GM21367 (cell line): Measurements from ENCODE around the gene LMBRD1.

Source experiments
- ATAC-seq: cut with Tn5 transposase; IDR thresholded peaks from one replicate; pipeline ENCODE4 v1.9.1; 2021; ENCODE audit not compliant: unreplicated experiment

LMBRD1 gene

DNA sequence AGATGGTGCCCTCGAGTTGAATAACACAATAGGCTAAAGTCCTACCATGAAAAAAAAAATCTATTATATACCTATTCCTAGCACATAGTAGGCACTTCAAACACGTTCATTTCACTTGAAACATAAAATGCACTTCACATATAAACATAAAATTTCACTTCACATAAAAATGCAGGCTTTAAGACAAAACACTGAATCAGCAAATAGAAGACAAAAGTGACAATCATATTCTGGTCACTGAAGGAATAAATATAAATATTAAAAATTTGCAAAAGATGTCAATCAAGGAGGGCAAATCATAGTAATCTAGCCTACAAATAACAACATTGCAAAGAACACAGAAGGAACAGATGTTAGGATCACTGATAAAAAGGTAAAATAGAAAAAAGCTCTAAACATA, 153.1 kb downstream of the LMBRD1 start:
- ATAC-seq = no peak

DNA sequence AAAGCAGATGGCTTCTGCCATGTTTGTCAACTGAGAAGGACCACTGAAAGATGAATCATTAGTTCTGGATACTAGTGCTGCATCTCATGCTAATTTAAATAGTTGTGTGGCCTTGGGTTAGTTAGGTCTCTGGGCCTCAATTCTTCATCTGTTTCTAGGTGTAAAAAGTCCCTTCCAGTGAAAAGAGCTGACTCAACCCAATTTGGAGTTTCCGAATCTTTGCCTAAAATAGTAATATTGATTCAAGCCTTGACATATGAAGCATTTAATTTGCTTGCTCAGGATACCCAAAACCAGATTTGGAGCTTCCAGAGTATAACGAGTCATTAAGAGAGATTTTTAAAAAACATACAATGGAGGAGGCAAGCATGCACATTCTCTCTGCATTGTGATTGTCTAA, 163.9 kb downstream of the LMBRD1 start:
- no peak for ATAC-seq

DNA sequence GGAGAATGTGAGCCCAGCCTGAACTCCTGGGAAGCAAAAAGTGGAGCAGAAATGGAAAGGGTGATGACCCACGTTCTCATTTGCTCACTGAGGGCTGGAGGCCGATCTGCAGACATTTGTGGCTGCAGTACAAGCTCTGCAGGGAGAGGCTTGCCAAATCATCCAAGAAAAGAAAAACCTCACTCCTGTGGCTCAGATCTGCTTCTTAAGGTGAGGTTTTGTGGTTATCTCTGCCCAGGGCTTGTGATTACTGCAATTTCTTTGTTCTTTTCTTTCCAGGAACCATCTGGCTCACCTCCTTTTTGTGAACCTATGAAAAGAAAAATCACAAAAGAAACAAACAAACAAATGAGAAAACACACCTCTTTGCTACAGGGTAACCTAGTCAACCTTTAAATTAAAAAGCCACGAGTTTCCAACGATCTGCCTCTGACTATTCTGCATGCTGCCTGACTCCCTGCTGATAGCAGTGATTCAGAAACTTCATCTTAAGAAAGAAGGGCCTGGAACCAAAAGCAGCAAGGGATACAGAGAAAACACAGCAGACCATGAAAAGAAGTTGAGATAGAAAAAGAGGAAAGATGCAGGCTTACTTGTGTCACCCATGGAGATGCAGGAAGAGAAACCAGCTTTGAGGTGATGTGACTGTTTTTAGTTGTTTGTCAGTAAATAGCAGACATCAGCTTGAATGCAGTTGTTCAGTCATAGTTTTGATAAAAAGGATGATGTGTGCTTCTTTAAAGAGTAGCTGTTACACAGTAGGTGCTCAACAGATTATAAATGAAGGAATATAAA, 165.1 kb downstream of the LMBRD1 start:
- no peak for ATAC-seq

DNA sequence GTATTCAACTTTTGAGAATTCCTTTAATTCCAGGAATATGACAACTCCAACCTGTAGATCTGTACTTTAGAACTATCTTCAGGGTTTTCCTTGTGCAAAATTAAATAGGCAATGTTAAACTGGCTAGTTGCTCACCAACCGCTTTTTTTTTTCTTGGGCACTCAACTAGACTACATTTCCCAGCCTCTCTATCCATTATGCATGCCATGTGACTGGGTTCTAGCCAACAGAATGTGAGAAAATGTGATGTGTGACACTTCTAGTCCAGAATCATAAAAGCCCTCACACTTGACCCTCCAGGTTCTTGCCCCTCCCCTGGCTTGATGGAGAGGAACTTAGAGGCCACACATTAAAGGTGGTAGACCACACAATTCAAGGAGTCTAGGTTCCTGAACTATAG, 166.0 kb downstream of the LMBRD1 start:
- no peak for ATAC-seq

DNA sequence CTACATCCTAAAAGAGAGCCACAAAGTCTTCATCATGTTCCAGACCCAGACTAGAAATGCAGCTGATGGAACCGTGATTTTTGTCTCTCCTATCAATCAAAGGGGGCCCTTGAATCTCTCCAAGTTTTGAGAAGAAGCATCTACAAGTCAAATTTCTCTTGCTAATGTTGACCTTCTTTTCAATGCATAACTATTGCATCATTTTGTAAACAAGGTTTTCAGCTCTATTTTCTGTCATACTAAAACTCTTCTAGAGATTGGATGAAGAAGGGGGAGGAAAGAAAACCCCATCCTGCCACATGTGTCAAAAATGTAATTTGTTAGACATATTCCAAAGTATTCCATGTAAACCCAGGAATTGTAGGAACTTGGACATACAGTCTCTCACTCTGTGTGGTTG, 169.2 kb downstream of the LMBRD1 start:
- no peak for ATAC-seq

DNA sequence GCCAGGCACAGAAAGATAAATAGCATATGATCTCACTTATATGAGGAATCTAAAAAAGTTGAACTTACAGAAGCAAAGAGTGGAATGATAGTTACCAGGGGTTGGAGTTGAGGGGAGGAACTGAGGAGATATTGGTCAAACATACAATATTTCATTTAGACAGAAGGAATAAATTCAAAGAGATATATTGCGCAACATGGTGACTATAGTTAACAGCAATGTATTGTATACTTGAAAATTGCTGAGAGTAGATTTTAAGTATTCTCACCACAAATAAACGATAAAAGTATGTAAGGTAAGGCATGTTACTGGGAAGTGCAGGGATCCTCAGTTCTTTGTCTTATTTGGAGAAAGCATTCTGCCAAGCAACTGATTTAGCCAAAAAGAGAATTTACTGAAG, 171.9 kb downstream of the LMBRD1 start:
- ATAC-seq = no peak
